ENCODE data around the gene LZTS2.
A peak's percentile ranks its signal among the peaks of the same experiment; 100 is the strongest.

LZTS2 gene

DNA sequence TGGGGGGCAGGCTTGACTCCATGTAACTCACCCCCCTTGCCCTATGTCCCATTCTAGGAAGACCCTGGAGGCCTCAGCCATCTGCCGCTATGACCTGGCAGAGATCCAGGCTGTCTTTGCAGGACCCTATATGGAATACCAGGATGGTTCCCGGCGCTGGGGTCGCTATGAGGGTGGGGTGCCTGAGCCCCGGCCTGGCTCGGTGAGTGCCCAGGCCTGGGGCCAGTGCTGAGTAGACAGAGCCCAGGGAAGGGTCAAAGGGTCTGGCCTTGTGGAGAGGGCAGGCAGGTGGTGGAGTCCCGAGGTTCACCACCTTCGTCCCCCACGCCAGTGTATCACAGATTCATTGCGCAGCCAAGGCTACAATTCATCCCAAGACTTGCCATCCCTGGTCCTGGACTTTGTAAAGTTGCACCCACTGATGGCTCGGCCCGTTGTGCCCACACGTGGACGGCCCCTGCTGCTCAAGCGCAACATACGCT is 19.8 kb upstream of the LZTS2 start:
- peak in 1 of 2 donors; percentile 3 for DNase-seq

DNA sequence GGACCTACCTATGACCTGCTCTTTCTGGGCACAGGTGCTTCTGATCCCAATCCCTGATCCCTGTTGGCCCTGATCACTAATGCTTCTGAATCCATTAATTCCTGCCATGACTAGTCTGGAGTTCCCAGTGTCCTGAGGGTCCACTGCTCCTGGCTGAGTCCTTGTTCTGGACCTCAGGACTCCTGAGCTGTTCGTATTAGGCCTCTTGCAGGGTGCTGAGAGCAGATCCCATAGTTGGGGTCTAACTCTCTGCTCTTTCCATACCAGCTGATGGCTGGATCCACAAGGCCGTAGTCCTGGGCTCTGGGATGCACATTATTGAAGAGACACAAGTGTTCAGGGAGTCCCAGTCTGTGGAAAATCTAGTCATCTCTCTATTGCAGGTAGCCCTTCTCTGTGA is 19.3 kb upstream of the LZTS2 start:
- peak in 1 of 2 donors; percentile 4 for DNase-seq

DNA sequence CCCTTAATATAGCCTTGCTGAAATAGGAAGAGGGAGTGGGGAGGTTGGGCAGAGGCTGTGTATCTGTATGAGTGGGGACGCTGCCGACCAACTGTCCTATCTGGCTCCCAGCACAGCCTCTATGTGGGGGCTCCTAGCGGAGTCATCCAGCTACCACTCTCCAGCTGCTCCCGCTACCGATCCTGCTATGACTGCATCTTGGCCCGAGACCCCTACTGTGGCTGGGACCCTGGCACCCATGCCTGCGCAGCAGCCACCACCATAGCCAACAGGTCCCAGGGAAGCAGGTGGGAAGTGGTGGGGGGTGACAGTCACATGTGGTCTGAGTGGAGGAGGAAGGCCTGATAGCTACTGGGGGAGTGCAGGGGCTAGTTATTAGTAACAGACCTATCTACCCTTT is 18.9 kb upstream of the LZTS2 start:
- DNase-seq, result peak in 1 of 2 donors; percentile 2

DNA sequence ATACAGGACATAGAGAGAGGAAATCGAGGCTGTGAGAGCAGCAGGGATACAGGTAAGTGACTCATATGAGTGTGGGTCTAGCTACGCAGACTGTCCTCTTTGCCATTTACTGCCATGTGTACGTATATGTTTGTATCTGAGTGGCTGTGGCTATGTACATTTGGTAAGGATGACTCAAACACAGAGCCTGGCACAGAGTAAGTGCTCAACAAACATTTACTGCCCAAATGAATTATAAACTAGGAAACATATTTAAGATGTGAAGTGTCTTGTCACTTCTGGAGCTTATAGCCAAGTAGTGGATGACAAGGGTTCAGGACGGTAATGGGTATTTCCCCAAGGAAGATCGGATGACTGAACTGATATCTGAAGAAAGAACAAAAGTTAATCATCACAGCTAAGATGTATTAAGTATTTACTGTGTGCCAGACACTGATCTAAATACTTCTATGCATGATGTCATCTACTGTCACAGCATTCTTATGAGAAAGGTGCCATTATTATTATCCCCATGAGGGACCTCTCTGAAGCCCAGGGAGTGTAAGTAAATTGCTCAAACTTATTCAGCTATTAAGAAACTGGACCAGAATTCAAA is 18.3 kb upstream of the LZTS2 start:
- DNase-seq, result peak in 1 of 2 donors; percentile 1

DNA sequence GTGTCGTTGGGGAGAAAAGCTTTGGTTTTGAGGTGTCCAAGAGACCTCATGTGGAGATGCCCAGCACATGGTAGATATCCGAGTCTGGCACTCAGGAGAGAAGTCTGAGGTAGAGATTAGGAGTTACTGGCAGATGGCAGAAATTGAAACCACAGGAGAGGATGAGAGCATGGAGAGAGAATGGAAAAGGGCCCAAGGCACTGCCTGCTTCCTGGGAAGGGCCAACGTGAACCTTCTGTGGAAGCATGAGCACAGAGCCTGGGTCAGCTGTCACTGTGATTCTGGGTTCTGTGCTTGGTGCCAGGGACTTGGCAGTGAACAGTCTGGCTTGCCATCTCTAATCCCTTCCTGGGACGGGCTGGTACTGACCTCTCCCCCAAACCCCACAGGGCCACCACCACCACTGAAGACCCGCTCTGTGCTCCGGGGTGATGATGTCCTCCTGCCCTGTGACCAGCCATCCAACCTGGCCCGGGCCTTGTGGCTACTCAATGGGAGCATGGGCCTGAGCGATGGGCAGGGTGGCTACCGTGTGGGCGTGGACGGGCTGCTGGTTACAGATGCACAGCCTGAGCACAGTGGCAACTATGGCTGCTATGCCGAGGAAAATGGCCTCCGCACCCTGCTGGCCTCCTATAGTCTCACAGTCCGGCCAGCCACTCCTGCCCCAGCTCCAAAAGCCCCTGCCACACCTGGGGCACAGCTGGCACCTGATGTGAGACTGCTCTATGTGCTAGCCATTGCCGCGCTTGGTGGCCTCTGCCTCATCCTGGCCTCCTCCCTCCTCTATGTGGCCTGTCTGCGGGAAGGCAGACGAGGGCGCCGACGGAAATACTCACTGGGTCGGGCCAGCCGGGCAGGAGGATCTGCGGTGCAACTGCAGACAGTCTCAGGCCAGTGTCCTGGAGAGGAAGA is 16.4 kb upstream of the LZTS2 start:
- DNase-seq, result no peak

DNA sequence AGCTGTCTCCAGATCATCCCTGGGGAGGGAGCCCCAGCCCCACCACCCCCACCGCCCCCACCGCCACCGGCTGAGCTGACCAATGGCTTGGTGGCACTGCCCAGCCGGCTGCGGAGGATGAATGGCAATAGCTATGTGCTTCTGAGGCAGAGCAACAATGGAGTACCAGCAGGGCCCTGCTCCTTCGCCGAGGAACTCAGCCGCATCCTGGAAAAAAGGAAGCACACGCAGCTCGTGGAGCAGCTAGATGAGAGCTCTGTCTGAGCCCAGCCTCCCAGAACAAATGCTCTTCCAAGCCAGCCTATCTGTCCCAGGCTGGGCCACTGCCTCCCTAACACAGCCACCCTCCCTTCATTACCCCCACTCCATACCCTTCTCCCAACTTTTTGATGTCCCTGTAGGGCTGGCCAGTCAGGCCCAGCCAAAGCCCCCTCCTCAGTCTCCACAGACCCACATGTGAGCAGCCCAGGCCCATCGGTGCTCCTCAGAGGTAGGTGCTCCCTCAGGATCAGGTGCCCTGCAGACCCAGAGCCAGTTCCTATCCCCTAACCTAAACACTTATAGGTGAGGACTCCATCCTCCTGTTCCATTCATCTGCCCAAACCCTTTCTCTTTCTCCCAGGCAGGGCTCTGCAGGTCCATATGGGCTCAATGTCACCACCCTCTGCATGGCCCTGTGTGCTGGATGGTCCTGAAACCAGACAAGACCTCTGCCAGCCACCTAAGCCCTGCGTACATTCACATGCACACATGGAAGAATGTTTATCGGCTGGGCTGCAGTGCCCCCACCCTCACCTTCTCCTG is 15.5 kb upstream of the LZTS2 start:
- no peak for DNase-seq

DNA sequence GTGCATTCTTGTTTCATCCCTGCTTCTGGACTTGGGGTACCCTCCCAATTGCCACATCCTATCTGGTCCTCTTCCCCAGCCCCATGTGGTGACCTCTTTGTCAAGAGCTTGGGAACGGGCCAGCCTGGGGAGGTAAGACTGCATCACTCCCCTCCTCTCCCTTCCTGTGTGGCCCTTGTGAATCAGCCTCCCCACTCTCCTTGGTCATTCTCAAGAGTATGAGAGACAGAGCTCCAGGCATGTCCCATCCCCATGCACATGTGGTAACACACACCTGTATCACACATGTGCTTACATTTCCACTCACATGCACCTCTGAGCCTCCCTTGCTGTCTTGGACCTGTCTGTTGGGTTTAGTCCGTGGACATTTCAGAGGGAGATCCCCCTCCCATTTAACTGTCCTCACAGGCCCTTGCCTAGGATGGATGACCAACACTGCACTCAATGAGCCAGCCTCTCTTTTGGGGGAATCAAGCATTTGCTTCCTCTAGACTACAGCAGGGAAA is 14.9 kb upstream of the LZTS2 start:
- no peak for DNase-seq

DNA sequence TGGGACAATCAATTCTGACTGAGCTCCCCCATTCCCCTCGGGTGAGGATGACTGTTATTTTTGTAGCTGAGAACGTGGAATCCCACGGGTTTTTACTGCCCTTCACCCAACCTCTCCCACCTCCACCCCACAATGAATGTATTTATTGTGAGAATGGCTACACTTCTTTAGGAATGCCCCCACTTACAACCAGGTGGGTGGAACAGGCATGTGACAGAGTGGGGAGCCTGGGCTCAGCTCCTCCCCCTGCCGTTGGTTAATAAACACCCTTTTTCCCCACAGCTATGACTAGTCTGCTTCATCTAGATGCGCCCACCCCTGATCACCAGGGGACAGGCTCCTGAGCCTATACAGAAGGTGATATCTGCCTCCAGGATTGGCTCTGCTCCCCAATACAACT is 14.3 kb upstream of the LZTS2 start:
- no peak for DNase-seq

DNA sequence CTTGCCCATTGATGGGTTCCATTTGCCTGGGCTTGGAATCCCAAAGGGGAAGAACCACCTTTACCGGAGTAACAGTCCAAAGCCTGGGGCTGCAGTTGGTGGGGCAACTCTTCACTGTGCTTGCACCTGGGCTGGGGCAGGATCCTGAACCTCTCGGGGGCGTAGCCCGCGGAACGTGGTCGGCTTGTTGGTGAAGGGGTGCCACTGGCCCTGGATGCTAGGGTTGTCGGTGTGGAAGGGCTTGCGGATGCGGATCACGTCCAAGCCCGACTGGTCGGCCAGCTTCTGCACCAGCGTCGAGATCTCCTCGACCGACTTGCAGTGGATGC is 13.0 kb upstream of the LZTS2 start:
- DNase-seq, result no peak

DNA sequence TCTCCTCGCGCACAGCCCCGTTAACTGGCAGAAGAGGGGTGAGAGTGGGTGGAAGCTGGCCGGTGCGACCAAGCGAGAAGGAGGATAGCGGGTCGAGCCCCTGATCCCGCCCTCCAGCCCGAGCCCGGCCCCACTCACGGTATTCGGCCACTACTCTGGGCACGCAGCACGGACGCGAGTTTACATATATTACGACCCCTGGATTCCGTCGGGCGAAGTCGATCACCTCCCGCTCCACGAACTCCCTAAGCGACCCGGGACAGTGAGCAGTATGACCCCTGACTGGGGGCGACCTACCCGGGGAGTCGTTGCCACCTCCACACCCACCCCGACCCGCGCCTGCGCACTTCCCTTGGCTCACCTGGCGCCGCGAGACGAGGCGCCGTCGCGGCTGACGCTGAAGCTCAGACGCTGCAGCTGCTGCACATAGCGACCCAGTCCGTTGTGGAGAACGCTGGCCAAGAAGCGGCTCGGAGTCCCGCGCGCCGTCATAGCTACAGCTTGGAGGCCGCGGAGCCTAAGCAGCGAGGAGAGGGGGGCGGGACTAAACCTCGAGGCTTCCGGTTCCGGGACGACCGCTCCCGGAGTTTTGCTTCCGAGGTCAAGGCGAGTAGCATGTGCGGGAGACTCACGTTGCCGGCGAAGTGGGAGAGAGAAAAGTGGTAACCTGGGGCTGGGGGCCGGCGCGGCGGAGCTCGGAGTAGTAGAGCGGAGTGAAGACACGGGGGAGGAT is 12.5 kb upstream of the LZTS2 start, which contains the start of the genes MRPL43 and TWNK:
Gene MRPL43 (minus strand): TSS at position 546 of the 733 bp plus-strand sequence. CDS start 54 bp downstream, at position 492.
Gene TWNK (plus strand): TSS at position 592 of the 733 bp plus-strand sequence. CDS start 668 bp downstream, outside the sequence.
- peak; percentile 82 to 84 for DNase-seq

DNA sequence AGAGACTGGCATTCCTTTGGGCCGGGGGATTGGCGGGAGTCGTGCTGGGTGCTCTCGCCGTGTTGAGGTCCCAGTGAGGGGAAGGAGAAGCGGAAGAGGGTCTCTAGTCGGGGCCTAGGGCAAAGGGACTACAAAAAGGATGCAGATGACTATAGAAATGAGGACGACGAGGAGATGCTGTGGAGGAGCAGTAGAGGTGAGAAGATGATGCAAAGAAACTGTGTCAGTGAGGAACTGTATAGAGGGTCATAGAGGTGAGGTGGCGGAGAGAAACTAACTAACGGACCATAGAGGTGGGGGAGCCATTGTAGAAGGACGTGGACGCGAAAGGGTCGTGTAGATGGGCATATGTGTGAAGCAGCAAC is 11.9 kb upstream of the LZTS2 start:
- no peak for DNase-seq

DNA sequence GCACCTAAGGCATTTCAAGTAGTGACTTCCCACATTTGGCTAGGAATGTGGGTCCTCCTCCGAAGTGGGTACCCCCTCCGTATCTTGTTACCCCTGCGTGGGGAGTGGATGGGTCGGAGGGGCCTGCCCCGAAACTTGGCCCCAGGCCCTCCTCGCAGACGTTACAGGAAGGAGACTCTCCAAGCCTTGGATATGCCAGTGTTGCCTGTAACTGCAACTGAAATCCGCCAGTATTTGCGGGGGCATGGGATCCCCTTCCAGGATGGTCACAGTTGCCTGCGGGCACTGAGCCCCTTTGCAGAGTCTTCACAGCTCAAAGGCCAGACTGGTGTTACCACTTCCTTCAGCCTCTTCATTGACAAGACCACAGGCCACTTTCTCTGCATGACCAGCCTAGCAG is 11.4 kb upstream of the LZTS2 start:
- DNase-seq, result no peak

DNA sequence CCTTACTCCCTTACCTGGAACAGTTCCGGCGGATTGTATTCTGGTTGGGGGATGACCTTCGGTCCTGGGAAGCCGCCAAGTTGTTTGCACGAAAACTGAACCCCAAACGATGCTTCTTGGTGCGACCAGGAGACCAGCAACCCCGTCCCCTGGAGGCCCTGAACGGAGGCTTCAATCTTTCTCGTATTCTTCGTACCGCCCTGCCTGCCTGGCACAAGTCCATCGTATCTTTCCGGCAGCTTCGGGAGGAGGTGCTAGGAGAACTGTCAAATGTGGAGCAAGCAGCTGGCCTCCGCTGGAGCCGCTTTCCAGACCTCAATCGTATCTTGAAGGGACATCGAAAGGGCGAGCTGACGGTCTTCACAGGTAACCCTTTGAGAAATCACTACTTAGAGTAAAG is 10.5 kb upstream of the LZTS2 start:
- no peak for DNase-seq

DNA sequence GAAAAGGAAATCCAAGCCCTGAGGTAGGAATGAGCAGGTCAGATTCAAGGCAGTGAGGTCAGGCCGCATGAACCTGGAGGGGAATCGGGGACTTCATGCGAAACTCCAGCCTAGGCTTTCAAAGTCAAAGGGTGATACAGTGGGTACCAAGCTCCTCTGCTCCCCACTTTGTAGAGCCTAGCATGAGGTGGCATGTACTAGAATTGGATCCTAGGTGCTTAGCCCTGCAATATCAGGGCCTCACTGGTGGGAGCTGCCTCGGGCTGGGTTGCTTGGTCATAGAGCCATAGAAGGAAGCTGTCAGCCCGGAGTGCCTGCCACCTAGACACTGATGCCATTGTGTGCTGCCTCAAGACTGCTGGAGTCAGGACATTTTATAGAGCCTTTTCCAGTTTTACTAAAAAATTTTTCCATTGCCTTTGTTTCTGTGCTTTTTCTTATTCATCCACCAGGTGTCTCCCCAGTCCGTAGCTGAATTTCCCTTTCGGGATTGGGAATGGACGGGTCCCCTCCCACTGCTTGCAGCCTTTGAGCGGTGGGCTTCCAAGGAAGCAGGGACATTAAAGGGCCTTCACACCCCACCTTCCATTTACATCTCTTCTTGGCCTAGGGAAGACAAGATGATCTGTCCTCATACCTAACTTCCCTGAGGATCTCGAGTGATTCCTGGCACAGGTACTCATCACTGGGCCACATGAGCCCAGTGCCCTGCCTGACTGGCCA is 5.5 kb upstream of the LZTS2 start:
- no peak for DNase-seq

DNA sequence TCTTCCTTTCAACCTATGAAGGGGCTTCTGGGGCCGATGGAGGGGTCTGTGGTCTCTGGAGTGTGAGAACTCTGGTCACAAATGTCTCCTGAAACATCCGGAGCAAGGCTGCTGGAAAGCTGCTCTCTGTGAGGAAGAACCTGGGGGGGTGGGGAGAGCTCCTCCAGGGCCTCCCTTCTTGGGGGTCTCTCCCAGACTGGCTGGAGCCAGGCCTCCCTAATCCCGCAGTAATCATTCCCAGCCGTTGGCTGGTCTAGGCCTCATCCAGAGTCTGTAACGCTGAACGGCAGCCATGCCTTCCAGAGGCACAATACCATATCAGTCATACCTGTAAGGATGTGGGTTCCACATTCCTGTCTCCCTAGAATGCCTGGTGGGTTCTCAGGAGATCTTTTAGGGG is 4.4 kb upstream of the LZTS2 start:
- no peak for DNase-seq

DNA sequence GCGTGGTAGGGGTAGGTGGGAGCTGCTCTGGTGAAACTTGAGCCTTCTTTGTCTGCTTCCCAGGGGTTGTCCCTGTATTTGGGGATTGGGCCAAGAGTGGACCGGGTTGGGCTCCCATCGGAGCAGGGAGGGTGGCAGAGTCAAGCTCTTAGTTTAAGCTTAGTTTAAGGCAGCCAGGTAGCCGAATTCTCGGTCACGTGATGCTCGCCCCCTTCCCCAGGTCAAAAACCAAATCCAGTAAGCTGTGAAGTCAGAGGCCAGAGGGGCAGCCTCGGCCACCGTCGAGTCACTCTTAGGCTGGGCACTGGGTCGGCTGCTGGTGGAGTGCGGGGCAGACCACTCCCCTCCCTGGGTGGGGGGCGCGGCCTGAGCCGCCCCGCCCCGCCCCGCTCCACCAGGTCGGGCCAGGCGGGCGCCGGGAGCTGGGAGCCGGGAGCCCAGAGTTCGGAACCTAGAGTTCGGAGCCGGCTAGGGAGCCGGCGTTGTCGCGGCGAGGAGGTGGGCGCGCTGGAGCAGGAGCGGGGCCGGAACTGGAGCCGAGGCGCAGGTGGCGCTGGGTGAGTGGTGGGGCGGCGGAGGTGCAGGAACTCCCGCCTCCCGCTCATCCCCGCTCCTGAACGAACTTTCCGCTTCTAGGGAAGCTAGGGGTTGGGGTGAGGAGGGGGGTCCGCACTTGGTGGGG is 2.8 kb upstream of the LZTS2 start:
- peak in 1 of 2 donors; percentile 17 for DNase-seq

DNA sequence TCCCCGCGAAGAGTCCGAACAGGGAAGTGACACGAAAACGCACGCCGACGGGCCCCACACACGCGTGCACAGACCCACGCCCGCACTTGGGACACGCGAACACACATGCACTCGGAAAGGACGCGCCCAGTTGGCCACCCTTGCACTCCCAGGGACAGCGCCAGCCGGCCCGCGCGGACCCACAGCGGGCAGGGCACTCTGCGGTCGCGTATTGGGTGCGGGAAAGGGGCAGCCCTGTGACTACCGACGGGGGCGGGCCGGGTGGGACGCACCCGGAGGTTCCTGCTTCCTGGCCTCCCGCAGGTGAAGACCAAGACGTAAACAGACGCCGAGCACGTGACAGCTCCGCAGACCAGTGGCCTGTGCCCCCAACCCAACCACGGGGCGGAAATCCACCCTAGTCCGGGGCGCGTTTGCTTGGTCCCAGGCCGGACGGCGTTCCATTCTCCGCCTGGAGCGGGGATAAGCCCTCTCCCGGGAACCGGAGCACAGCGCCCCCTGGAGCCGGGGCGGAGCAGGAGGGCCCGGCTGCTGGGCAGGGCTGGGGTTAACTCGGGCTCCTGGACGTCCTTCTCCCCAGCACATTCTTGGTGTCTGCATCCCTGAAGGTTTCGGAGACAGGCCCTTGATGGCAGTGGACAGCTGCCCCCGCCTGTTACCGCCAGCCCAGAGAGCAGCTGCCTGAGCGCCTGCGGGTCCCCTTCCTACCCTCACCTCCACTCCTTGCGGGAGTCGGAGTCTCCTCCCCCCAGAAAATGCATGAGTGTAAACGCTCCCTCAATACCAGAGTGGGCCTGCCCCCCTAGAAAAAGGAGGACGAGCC is 2.0 kb upstream of the LZTS2 start:
- peak; percentile 60 to 71 for DNase-seq

DNA sequence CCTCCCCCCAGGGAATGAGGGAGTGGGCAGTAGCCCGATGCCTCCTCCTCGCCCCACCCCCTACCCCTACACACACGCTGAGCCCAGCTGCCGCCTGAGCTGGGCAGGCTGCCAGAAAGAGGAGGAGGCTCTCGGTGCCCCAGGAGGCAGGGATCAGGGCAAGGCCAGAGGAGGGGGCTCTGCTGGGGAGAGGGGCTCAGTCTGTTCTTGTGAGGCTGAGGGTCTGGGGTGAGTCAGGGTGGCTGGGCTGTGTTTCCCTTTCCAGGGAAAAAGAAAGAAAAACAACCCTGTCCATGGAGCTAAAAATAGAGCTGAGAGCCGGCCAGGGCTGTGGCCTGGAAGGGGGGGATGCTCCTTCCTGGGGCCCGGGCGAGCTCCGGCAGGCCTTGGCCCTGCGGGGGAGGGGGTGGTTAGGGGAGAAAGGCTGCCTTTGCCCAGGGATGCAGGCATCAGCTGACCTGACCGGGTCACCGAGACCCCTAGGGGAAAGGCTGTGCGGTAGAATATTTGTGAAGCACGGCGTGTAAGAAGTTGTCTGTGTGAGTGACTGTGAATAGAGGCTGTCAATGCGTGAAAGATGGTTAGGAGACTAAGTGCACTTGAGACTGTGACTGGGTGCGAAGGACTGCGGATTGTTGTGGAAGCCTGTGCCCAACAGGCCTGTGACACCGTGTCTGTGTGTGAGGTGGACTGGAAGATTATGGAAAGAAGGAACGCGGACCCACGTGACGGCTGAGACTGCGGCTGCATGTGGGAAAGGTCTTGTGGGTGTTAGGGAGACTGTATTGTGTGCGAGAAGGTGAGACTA is 1.2 kb upstream of the LZTS2 start:
- peak; percentile 61 to 63 for DNase-seq

Data from CD4-positive, alpha-beta T cell treated with Interleukin-4 for 1 hour (primary cell).